ENCODE data around the gene DIRAS2.

DIRAS2 gene

GRCh38 chr9:90600029-90600428 lies 42.6 kb downstream of the DIRAS2 start:
- TF ChIP-seq ZFP69B (tag by site-specific recombination; IDR thresholded peaks at IDR 0.05) = no peak
- TF ChIP-seq ZNF621 (tag by site-specific recombination; IDR thresholded peaks at IDR 0.05) = no peak
- no peak for TF ChIP-seq ZNF335 (tag by site-specific recombination; conservative IDR thresholded peaks at IDR 0.05)
- TF ChIP-seq ELK4 (IDR thresholded peaks at IDR 0.05; ENCODE audit: borderline replicate concordance, low read depth, low read length) = no peak
- TF ChIP-seq ZNF558 (tag by site-specific recombination; IDR thresholded peaks at IDR 0.05) = no peak
- no peak for TF ChIP-seq ZNF341 (tag by site-specific recombination; IDR thresholded peaks at IDR 0.05; ENCODE audit: low read depth)
- no peak for TF ChIP-seq ZBTB17 (tag by site-specific recombination; IDR thresholded peaks at IDR 0.05)

GRCh38 chr9:90598191-90598590 lies 44.4 kb downstream of the DIRAS2 start:
- no peaks in the 10 kb centered on the region for H3K9me3 ChIP-seq (ENCODE audit: control insufficient read depth, insufficient read depth, low read depth, low read length)
- H3K4me1 ChIP-seq (ENCODE audit: control insufficient read depth, insufficient read depth, low read length) = no peaks in the 10 kb centered on the region
- CTCF ChIA-PET = interaction anchor here (0.6 to 1.0 kb wide), 2 partner anchors 9 to 272 kb away, joined by 3 to 4 read pairs; no protein-coding TSS in a partner anchor
- no peak overlapping the region for H3K27ac ChIP-seq (ENCODE audit: extremely low read depth, low read depth, low read length)
- H3K36me3 ChIP-seq (ENCODE audit: control insufficient read depth in 2 of 2, insufficient read depth in 1 of 2, low read length in 2 of 2) = no peaks in the 10 kb centered on the region
- no peak overlapping the region for H3K4me3 ChIP-seq (ENCODE audit: low read depth, low read length)
- POLR2A ChIA-PET = no interaction called here
- no peak for TF ChIP-seq CTCF (tag by site-specific recombination; IDR thresholded peaks at IDR 0.05)

More at GRCh38 chr9:90600029-90600428, 42.6 kb downstream of the DIRAS2 start:
- Histone ChIP-seq H3K9me3 (ENCODE audit: control insufficient read depth, insufficient read depth, low read depth, low read length) (no peaks in the 10 kb centered on the region), H3K36me3 (ENCODE audit: control insufficient read depth in 2 of 2, insufficient read depth in 1 of 2, low read length in 2 of 2) (no peaks in the 10 kb centered on the region), H3K4me3 (ENCODE audit: low read depth, low read length) (no peak overlapping the region), H3K27ac (ENCODE audit: extremely low read depth, low read depth, low read length) (no peak overlapping the region), H3K4me1 (ENCODE audit: control insufficient read depth, insufficient read depth, low read length) (no peaks in the 10 kb centered on the region)
- POLR2A ChIA-PET = no interaction called here
- CTCF ChIA-PET = no interaction called here

- ChIA-PET CTCF (no interaction called here), POLR2A (no interaction called here)
- Histone ChIP-seq H3K4me3 (ENCODE audit: low read depth, low read length) (no peak overlapping the region), H3K36me3 (ENCODE audit: control insufficient read depth in 2 of 2, insufficient read depth in 1 of 2, low read length in 2 of 2) (no peaks in the 10 kb centered on the region), H3K9me3 (ENCODE audit: control insufficient read depth, insufficient read depth, low read depth, low read length) (no peaks in the 10 kb centered on the region), H3K4me1 (ENCODE audit: control insufficient read depth, insufficient read depth, low read length) (no peaks in the 10 kb centered on the region), H3K27ac (ENCODE audit: extremely low read depth, low read depth, low read length) (no peak overlapping the region)
- TF ChIP-seq GFI1B (tag by site-specific recombination; IDR thresholded peaks at IDR 0.05) (no peak), ZNF596 (tag by site-specific recombination; IDR thresholded peaks at IDR 0.05) (no peak), ZNF544 (tag by site-specific recombination; IDR thresholded peaks at IDR 0.05) (no peak), EGR2 (tag by site-specific recombination; IDR thresholded peaks at IDR 0.05; ENCODE audit: low read depth) (no peak), ZNF354C (tag by site-specific recombination; IDR thresholded peaks at IDR 0.05; ENCODE audit: borderline replicate concordance, low read depth) (no peak), ZNF623 (tag by site-specific recombination; IDR thresholded peaks at IDR 0.05) (no peak), ZNF510 (tag by site-specific recombination; IDR thresholded peaks at IDR 0.05; ENCODE audit: insufficient replicate concordance) (no peak), ZNF362 (tag by site-specific recombination; IDR thresholded peaks at IDR 0.05) (no peak), ZNF747 (tag by site-specific recombination; IDR thresholded peaks at IDR 0.05) (no peak), ZNF777 (tag by site-specific recombination; IDR thresholded peaks at IDR 0.05; ENCODE audit: borderline replicate concordance) (no peak), ZNF670 (tag by site-specific recombination; IDR thresholded peaks at IDR 0.05; ENCODE audit: low read depth) (no peak), ZNF280D (tag by site-specific recombination; IDR thresholded peaks at IDR 0.05) (no peak), AEBP2 (tag by site-specific recombination; IDR thresholded peaks at IDR 0.05; ENCODE audit: borderline replicate concordance) (no peak), ZNF350 (tag by site-specific recombination; IDR thresholded peaks at IDR 0.05) (no peak)
These were observed 49.0 kb downstream of the DIRAS2 start for GRCh38 chr9:90593646-90594045.

Data from HEK293 (cell line).